ENCODE measurements around the gene CDK5.

CDK5 gene

DNA sequence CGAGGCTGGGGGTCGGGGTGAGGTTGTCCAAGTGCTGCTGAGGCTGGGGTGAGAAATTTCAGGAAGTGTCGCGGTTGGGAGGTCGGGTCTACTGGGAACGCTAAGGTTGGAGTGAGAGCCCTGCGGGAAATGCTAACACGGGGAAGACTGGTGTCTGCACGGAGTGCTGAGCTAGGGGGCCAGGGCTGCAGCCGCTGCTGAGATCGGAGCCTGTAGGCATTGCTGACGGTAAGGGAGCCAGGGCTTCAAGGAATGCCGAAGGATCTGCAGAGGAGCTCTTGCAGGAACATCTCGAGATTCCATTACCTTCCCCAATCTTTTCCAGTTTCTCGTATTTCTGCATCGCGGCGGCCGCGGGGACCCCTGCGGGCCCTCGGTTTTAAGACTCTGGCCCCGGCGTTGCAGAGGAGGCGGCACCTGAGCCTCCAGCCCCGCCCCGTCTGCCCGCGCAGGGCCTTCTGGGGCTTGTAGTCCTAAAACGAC is at the start of gene CDK5:
Gene CDK5, minus strand, starts transcription at position 392 of the 483 bp plus-strand sequence. Its CDS starts 49 bp downstream, at position 343.
- Mint-ChIP-seq H3K9me3 (no peaks in the 10 kb centered on the region), H3K4me3 (peak within 1 kb of the TSS; percentile 98), H3K27me3 (ENCODE audit: low read depth) (no peaks in the 10 kb centered on the region), H3K36me3 (ENCODE audit: low read depth) (no peaks in the 10 kb centered on the region), H3K4me1 (ENCODE audit: low read depth) (peaks cover 32% of the 10 kb centered on the region), H3K27ac (peak within 1 kb of the TSS; percentile 92)
- no peak for DNase-seq (ENCODE audit: low spot score)

DNA sequence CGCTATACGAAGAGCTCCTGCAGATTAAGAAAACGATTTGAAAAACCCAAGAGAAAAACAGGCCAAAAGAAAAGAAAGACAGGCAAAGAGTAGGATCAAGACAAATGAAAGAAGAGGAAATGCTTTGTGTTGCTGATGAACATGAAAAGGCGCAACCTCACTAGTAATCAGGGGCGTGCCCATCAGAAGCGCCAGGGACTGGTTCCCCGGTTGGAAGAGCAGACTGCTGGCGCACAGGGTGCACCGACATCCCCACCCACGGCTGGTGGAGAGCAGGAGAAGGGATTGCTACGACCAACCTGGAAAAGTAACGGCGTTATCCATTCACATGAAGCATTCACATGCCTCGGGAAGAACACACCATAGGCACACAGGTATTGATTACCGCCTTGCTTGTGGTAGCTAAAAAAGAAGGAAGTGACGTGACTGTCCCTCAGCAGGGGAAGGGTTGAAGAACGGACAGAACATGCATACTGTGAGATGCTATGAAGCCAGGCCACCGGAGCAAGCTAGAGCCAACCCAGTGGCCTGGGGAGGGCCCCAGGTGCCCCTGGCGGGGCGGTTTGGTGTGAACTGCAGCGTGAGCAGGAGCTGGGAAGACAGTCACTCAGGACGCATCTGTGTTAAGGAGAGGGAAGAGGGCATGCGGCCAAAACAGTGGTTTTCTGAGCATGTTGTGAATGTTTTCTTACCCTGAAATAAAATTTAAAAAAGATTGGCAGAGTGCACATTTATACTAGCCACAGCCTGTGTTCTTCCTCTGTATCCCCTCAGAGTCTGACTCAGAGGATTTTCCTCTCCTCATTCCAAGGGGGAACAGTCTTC is 46.9 kb upstream of the CDK5 start:
- H3K27ac Mint-ChIP-seq = no peak overlapping the region
- no peaks in the 10 kb centered on the region for H3K27me3 Mint-ChIP-seq (ENCODE audit: low read depth)
- no peaks in the 10 kb centered on the region for H3K36me3 Mint-ChIP-seq (ENCODE audit: low read depth)
- no peaks in the 10 kb centered on the region for H3K9me3 Mint-ChIP-seq
- no peaks in the 10 kb centered on the region for H3K4me1 Mint-ChIP-seq (ENCODE audit: low read depth)
- no peak for DNase-seq (ENCODE audit: low spot score)
- H3K4me3 Mint-ChIP-seq = no peak overlapping the region

DNA sequence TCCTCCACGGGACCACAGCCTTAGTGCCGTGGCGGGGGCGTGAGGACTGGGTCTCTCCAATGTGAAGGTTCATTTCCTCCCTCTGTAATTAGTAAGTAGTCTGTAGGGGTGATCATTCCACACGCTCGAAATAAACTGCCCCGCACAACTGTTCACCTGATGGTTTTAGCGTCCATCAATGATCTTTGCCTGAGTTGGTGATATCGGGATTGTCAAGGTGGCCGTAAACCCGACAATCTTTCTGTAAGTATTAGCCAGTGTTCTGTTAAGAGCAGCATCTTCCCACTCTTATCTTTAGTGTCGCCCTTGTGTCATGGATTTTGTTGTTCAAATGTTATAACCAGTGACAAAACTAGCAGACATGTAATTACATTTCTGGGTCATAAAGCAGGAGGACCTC is 46.3 kb upstream of the CDK5 start:
- Mint-ChIP-seq H3K4me3 (no peak overlapping the region), H3K4me1 (ENCODE audit: low read depth) (no peaks in the 10 kb centered on the region), H3K27me3 (ENCODE audit: low read depth) (no peaks in the 10 kb centered on the region), H3K9me3 (no peaks in the 10 kb centered on the region), H3K36me3 (ENCODE audit: low read depth) (no peaks in the 10 kb centered on the region), H3K27ac (no peak overlapping the region)
- no peak for DNase-seq (ENCODE audit: low spot score)

DNA sequence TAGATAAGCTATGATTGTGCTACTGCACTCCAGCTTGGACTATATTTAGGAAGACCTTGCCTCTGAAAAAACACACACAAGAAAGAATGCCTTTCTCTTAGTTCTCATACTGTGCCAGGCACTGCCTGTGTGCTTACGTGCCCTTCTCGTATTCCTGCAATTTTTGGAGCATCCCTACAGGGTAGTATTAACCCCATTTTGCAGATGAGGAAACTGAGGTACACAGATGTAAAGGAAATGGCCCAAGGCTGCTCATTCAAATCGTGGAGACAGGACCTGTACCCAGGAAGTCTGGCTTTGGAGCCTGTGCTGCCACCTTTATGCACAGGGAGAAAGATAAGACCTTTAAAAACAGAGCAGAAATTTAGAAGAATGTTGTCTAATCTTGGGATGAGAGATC is 45.3 kb upstream of the CDK5 start:
- no peak for DNase-seq (ENCODE audit: low spot score)
- Mint-ChIP-seq H3K27ac (no peak overlapping the region), H3K9me3 (no peaks in the 10 kb centered on the region), H3K4me3 (no peak overlapping the region), H3K36me3 (ENCODE audit: low read depth) (no peaks in the 10 kb centered on the region), H3K27me3 (ENCODE audit: low read depth) (no peaks in the 10 kb centered on the region), H3K4me1 (ENCODE audit: low read depth) (no peaks in the 10 kb centered on the region)

DNA sequence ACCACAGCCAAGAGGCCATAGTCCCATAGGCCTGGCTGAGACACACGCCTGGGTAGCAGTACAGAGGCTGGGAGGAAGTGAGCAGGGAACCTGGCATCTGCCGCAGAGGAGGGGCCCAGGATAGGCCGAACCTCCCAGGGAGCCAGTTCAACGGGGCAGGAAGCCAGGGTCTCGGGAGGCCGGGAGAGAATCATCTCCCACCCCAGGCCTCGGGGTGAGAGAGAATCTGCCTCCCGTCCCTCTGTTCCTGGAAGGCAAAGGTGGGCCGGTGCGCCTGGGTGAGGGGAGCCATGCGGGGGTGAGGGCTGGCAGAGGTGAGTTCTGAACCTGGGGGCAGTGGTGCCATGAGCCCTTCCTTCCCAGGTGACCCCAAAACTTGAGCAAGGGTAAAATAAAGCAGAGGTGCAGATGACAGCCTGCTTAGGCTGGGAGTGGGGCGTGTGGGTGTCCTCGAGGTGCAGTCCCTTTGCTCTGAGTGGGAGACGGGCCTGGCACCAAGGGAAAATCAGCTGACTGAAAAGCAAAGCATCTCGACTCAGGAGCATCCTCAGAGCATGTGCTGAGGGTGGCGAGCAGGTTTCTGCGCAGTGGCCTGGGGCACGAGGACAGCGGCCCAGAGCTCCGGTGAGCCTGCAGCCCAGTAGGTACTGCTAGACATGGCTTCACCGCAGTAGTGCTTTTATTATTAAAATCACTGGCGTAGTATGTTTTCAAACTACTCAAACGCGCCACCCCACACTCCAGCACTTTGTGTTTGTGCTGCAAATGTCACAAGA is 44.1 kb upstream of the CDK5 start:
- Mint-ChIP-seq H3K36me3 (ENCODE audit: low read depth) (no peaks in the 10 kb centered on the region), H3K4me3 (no peak overlapping the region), H3K9me3 (no peaks in the 10 kb centered on the region), H3K27ac (no peak overlapping the region), H3K27me3 (ENCODE audit: low read depth) (no peaks in the 10 kb centered on the region), H3K4me1 (ENCODE audit: low read depth) (no peaks in the 10 kb centered on the region)
- DNase-seq (ENCODE audit: low spot score) = no peak

DNA sequence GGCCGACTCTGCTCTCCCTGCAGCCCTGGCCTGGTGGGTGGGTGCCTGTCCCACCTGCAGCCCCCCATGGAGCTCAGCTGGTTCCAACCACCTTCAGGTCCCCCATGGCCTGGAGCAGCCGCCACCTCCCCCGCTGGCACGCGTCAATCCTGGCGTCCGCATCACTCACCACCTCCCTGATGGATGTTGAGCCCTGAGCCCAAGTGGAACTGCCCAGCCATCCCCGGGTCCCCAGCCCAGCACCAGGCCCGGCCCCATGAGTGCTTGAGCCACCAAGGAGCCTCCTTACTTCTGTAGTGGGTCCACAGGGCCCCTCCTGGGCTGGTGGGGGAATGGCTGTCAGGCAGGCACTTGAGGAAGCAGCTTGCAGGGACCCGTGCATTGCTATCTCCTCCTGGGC is 43.2 kb upstream of the CDK5 start:
- DNase-seq (ENCODE audit: low spot score) = no peak
- H3K27me3 Mint-ChIP-seq (ENCODE audit: low read depth) = no peaks in the 10 kb centered on the region
- H3K9me3 Mint-ChIP-seq = no peaks in the 10 kb centered on the region
- no peak overlapping the region for H3K27ac Mint-ChIP-seq
- H3K4me3 Mint-ChIP-seq = no peak overlapping the region
- H3K4me1 Mint-ChIP-seq (ENCODE audit: low read depth) = no peaks in the 10 kb centered on the region
- H3K36me3 Mint-ChIP-seq (ENCODE audit: low read depth) = no peaks in the 10 kb centered on the region

DNA sequence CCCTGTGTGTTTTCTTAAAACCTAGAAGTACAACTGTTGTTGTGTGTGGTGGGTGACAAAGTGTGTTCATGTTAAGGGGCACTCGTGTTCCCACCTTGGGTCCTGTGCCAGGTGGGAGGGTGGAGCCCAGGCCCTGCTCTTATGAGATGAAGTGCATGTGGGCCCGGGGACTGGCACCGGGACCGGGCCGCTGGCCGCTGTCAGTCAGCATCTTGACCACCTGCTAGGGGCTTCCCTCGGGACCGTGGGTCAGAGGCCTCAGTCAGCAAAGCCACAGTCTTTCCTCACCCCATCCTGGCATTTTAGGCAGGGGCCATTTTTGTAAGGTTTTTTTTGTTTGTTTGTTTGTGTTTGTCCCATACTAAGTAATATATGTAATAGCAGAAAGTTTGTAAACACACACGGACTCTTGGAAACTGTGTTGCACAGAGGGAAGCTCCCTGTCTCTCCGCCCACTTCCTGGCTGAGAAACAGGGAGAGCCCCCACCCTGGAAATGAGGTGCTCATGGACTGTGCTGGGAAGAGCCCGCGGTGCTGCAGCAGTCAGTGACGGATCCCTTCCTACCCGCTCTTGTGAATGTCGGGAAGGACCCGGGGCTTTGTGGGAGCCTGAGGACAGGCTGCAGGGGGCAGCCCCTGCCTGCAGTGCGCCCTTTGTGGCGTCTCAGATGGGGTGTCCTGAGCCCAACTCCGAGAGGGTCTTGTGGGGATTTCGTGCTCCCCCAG is 42.0 kb upstream of the CDK5 start:
- H3K36me3 Mint-ChIP-seq (ENCODE audit: low read depth) = no peaks in the 10 kb centered on the region
- no peak overlapping the region for H3K4me3 Mint-ChIP-seq
- H3K9me3 Mint-ChIP-seq = no peaks in the 10 kb centered on the region
- no peak for DNase-seq (ENCODE audit: low spot score)
- H3K27ac Mint-ChIP-seq = no peak overlapping the region
- H3K4me1 Mint-ChIP-seq (ENCODE audit: low read depth) = no peaks in the 10 kb centered on the region
- no peaks in the 10 kb centered on the region for H3K27me3 Mint-ChIP-seq (ENCODE audit: low read depth)

DNA sequence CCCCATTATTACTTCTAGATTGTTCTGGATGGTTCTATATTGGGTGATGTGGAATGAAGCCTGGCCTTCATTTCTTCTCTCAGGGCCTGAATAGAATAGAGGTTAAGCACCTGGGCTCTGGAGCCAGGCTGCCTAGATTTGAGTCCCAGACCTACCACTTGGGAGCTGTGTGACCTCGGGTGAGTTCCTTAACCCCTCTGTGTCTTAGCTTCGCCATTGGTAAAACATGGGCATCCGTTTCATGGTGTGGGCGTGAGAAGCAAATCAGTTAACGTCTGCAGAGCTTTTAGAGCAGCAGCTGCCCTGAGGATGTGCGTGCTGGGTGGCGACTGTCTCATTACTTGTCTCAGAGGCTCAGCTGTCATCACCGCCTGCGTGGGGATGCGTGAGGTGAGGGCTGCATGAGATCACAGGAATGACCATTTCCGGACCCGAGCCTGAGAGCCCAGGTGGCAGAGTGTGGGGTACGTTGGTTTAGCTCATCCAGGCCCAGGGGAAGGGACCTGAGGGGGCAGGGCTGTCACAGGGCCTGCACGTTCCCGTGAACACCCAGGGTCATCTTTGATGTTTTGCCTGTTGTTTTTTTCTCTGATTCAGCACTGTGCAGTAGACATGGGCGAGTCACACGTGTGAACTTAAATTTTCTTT is 38.3 kb upstream of the CDK5 start:
- DNase-seq (ENCODE audit: low spot score) = no peak
- Mint-ChIP-seq H3K4me1 (ENCODE audit: low read depth) (no peaks in the 10 kb centered on the region), H3K27ac (no peak overlapping the region), H3K36me3 (ENCODE audit: low read depth) (no peaks in the 10 kb centered on the region), H3K9me3 (no peaks in the 10 kb centered on the region), H3K4me3 (no peak overlapping the region), H3K27me3 (ENCODE audit: low read depth) (no peaks in the 10 kb centered on the region)

DNA sequence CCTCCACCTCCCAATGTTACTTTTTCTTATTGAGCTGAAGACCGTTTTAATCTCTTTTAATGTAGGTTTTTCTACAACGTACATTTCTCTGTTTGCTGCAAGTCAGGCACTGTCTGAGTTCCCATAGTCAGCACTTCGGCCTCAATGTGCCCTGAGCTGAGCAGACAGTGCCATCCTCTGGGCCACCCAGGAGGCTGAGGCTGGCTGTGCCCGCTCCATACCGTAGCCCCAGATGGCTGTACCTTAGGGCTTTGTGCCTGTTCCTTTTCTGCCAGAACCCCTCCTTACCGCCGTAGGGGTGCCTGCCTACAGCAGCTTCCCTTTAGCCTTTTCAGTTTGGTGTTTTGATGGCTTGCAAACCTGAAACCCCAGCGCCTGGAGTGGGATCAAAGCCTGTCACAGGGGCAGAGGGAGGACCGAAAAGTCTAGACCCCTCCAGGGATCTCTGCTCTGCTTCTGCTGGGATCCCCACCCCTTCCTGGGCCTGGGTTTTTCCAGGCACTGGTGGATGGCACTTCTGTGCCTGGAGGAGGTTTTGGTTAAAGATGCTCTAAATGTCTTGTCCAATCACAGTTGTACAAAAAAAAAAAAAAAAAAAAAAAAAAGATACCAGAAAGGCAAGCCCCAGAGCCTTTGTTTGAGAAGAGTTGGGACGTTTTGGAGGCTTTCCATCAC is 37.6 kb upstream of the CDK5 start:
- Mint-ChIP-seq H3K4me1 (ENCODE audit: low read depth) (no peaks in the 10 kb centered on the region), H3K4me3 (no peak overlapping the region), H3K27ac (no peak overlapping the region), H3K9me3 (no peaks in the 10 kb centered on the region), H3K36me3 (ENCODE audit: low read depth) (no peaks in the 10 kb centered on the region), H3K27me3 (ENCODE audit: low read depth) (no peaks in the 10 kb centered on the region)
- DNase-seq (ENCODE audit: low spot score) = no peak

DNA sequence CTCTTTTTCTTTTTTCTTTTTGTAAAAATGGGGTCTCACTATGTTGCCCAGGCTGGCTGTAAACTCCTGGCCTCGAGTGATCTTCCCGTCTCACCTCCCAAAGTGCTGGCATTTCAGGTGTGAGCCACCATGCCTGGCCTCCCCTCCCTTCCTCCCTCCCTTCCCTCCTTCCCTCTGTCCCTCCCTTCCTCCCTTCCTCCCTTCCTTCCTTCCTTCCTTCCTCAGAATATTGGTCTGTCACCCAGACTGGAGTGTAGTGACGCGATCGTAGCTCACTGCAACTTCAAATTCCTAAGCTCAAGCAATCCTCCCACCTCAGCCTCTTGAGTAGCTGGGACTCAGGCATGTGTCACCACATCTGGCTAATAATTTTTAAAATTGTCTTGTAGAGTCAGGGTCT is 37.0 kb upstream of the CDK5 start:
- H3K27me3 Mint-ChIP-seq (ENCODE audit: low read depth) = no peaks in the 10 kb centered on the region
- H3K4me3 Mint-ChIP-seq = no peak overlapping the region
- no peaks in the 10 kb centered on the region for H3K36me3 Mint-ChIP-seq (ENCODE audit: low read depth)
- no peaks in the 10 kb centered on the region for H3K9me3 Mint-ChIP-seq
- no peaks in the 10 kb centered on the region for H3K4me1 Mint-ChIP-seq (ENCODE audit: low read depth)
- no peak overlapping the region for H3K27ac Mint-ChIP-seq
- DNase-seq (ENCODE audit: low spot score) = no peak

DNA sequence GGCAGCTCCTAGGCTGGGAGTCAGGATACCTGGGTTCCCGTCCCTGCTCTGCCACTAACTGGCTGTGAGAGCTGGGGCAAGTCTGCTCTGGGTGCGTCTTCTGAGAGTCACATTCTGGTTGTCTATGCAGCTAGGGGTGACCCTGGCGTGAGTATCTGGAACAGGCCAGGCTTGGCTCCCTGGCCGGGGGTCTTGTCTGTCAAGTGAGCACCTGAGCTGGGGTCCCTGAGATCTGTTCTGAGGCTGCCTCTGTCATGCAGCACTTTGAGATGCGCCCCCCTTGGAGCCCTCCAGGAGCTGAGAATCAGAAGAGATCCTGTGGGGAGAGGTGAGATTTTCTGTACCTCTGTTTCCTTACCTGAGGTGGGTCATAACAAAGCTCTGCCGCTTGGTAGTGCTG is 36.1 kb upstream of the CDK5 start:
- Mint-ChIP-seq H3K4me1 (ENCODE audit: low read depth) (peaks cover 4% of the 10 kb centered on the region), H3K27me3 (ENCODE audit: low read depth) (no peaks in the 10 kb centered on the region), H3K27ac (no peak overlapping the region), H3K36me3 (ENCODE audit: low read depth) (no peaks in the 10 kb centered on the region), H3K4me3 (no peak overlapping the region), H3K9me3 (no peaks in the 10 kb centered on the region)
- DNase-seq (ENCODE audit: low spot score) = no peak

DNA sequence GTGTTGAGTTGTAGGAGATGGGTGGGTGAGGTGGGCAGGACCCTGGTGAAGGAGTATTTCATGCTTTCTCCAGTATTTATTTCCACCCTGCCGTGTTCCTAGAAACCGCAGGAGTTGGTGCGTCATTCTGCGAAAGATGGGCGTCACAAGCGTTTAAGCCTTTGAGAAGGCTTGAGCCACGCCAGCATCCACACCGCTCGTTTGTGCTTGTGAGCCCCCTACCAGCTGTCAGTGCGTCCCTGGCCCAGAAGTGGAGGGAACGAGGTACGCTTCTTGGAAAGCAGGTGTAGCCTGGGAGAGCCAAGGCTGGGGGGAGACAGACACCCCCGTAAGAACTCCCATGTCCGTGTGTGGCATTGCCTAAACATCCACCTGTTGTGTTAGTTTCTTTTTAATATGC is 34.3 kb upstream of the CDK5 start:
- Mint-ChIP-seq H3K27me3 (ENCODE audit: low read depth) (no peaks in the 10 kb centered on the region), H3K4me3 (no peak overlapping the region), H3K9me3 (no peaks in the 10 kb centered on the region), H3K27ac (no peak overlapping the region), H3K36me3 (ENCODE audit: low read depth) (no peaks in the 10 kb centered on the region), H3K4me1 (ENCODE audit: low read depth) (peaks cover 8% of the 10 kb centered on the region)
- DNase-seq (ENCODE audit: low spot score) = no peak

DNA sequence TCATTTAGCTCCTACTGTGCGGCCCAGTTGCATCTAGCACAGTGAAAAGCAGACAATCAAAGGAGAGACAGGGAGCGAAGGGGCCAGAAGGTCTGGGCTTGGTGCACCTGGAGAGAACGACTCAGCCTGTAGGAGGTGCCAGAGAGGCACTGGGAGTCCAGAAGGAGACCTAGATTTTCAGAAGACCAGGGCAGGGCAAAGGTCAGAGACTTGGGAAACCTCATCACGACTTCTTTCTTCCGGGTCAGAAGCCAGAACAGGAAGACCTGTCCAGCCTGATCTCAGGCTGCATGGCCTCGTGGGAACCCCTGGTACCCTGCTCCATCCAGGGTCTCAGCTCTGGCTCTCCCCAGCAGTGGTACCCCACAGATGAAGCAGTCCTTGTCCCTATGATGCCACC is 33.7 kb upstream of the CDK5 start:
- Mint-ChIP-seq H3K36me3 (ENCODE audit: low read depth) (no peaks in the 10 kb centered on the region), H3K27ac (no peak overlapping the region)
- DNase-seq (ENCODE audit: low spot score) = no peak

More for the DNA sequence above, 33.7 kb upstream of the CDK5 start:
- H3K4me1 Mint-ChIP-seq (ENCODE audit: low read depth) = peaks cover 8% of the 10 kb centered on the region
- H3K9me3 Mint-ChIP-seq = no peaks in the 10 kb centered on the region
- no peaks in the 10 kb centered on the region for H3K27me3 Mint-ChIP-seq (ENCODE audit: low read depth)
- H3K4me3 Mint-ChIP-seq = no peak overlapping the region
